Lower leg skin (tissue), 3 donors: ENCODE measurements around the gene KLHL2.

Experiments used
- POLR2A ChIP-seq, 2 donors: fragments of 450-650 bp; IDR thresholded peaks; one replicate each; pipeline ENCODE4 v1.6.1; 2016 to 2017; ENCODE audit warnings: antibody characterized with exemption in 2 of 2, mild to moderate bottlenecking in 1 of 2, moderate library complexity in 1 of 2
- TF ChIP-seq, protein P1 (sequence below), 3 donors: fragments of 450-650 bp; IDR thresholded peaks; one replicate each; pipeline ENCODE4 v1.5.1; 2016; ENCODE audit warnings: antibody characterized with exemption in 3 of 3, mild to moderate bottlenecking in 3 of 3, moderate library complexity in 2 of 3

DNA sequence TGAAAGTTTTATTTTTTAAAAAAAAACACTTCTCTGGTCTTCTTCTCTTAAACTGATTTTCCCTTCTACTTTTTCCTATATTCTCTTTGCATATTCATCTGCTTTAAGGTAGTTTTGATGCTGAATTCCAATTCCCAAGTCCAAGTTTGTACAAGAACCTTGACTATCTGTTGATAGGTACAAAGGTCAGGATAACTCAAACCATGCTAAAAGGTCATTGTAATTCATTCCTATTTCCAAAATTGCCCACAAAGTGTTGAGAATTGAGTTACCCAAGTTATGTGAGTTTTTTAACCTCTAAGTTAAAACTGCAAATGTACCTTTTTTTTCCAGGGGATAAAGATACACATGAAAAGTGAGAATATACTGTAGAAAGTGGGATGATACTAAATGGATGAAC, 48.6 kb upstream of the KLHL2 start:
- TF ChIP-seq POLR2A (IDR thresholded peaks at IDR 0.05), result no peak
- TF ChIP-seq, protein P1, sequence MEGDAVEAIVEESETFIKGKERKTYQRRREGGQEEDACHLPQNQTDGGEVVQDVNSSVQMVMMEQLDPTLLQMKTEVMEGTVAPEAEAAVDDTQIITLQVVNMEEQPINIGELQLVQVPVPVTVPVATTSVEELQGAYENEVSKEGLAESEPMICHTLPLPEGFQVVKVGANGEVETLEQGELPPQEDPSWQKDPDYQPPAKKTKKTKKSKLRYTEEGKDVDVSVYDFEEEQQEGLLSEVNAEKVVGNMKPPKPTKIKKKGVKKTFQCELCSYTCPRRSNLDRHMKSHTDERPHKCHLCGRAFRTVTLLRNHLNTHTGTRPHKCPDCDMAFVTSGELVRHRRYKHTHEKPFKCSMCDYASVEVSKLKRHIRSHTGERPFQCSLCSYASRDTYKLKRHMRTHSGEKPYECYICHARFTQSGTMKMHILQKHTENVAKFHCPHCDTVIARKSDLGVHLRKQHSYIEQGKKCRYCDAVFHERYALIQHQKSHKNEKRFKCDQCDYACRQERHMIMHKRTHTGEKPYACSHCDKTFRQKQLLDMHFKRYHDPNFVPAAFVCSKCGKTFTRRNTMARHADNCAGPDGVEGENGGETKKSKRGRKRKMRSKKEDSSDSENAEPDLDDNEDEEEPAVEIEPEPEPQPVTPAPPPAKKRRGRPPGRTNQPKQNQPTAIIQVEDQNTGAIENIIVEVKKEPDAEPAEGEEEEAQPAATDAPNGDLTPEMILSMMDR (IDR thresholded peaks at IDR 0.05), result no peak
